GM18858 (cell line): ENCODE data around the gene NFIX.
"Not testable (repeated sequence)": the region's sequence is repeated elsewhere in the genome, so short reads cannot be mapped to it uniquely, and the experiment has no call there.

Source experiments
- ATAC-seq: cut with Tn5 transposase; IDR thresholded peaks from one replicate; pipeline ENCODE4 v1.9.1; 2021; ENCODE audit not compliant: unreplicated experiment

Gene NFIX

GRCh38 chr19:12994701-12995595 lies at the start of gene NFIX:
Gene NFIX (plus strand): TSS chr19:12995475. CDS start chr19:12995838, 363 bp downstream.
- no peak for ATAC-seq

GRCh38 chr19:12945479-12946091 lies 49.7 kb upstream of the NFIX start, which contains the start of gene RAD23A:
Gene RAD23A (plus strand): TSS chr19:12945862. CDS start chr19:12945949, 87 bp downstream.
- peak; percentile 64 for ATAC-seq

- no peak for ATAC-seq
These were observed 49.1 kb upstream of the NFIX start for GRCh38 chr19:12946092-12946721.

GRCh38 chr19:12946731-12947496 lies 48.4 kb upstream of the NFIX start:
- ATAC-seq, result no peak

- no peak for ATAC-seq
These were observed 47.3 kb upstream of the NFIX start for GRCh38 chr19:12947702-12948611.

- ATAC-seq, result no peak
These were observed 46.5 kb upstream of the NFIX start for GRCh38 chr19:12948612-12949362.

- no peak for ATAC-seq
These were observed 45.7 kb upstream of the NFIX start for GRCh38 chr19:12949363-12950283.

GRCh38 chr19:12952050-12952449 lies 43.2 kb upstream of the NFIX start:
- ATAC-seq, result not testable (repeated sequence)

- ATAC-seq, result no peak
These were observed 42.7 kb upstream of the NFIX start for GRCh38 chr19:12952488-12953137.

GRCh38 chr19:12953138-12953798 lies 42.0 kb upstream of the NFIX start:
- ATAC-seq, result no peak

- ATAC-seq, result no peak
These were observed 41.3 kb upstream of the NFIX start for GRCh38 chr19:12953799-12954611.

GRCh38 chr19:12954612-12954962 lies 40.7 kb upstream of the NFIX start:
- ATAC-seq, result no peak

GRCh38 chr19:12955575-12955974 lies 39.7 kb upstream of the NFIX start:
- ATAC-seq, result not testable (repeated sequence)

- no peak for ATAC-seq
These were observed 39.3 kb upstream of the NFIX start for GRCh38 chr19:12955996-12956395.

- ATAC-seq, result no peak
These were observed 38.6 kb upstream of the NFIX start, which contains the start of gene GADD45GIP1 for GRCh38 chr19:12956446-12957388. Gene GADD45GIP1 (minus strand): TSS chr19:12957223. CDS start chr19:12957212, 11 bp downstream.
